GM10266 (cell line): Measurements from ENCODE around the gene AHRR.

ENCODE experiments used
- DNase-seq: peaks from one replicate; pipeline ENCODE4 v3.0.0; 2012; ENCODE audit errors: extremely low spot score
- TF ChIP-seq, protein P1 (sequence below): IDR thresholded peaks from 2 replicates; pipeline ENCODE4 v1.5.1; 2012; ENCODE audit warnings: mild to moderate bottlenecking, low read depth; ENCODE audit not compliant: control insufficient read depth, insufficient read depth; ENCODE audit errors: missing control alignments

The AHRR gene

DNA sequence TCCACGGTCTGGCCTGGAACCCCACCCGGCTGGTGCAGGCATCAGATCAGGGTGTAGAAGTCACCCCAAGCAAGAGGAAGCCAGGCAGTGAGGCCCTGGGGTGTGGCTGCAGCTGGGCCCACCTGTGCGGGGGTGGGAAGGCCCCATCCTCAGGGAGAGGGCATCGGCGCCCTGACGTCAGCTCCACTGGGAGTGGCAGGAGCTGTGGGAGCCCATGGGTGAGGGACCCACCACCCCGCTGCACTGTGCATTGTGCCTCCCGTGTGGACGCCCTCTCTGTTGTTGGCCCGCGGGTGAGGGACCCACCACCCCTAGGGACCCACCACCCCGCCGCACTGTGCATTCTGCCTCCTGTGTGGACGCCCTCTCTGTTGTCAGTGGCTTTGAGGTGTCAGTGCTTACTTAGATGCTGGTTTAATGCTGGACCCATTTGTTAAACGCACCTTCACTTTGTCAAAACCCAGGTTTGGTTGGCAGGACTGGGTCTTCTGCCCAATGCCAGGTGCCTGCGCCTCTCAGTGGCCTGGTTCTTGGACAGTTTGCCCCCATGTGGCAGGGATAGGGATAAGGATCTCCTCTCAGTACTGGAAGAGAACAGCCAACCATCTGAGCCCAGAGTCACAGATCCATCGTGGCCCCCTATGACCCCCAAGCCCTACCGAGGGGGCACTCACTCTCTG, 114.6 kb downstream of the AHRR start:
- no peak for DNase-seq
- TF ChIP-seq, protein P1, sequence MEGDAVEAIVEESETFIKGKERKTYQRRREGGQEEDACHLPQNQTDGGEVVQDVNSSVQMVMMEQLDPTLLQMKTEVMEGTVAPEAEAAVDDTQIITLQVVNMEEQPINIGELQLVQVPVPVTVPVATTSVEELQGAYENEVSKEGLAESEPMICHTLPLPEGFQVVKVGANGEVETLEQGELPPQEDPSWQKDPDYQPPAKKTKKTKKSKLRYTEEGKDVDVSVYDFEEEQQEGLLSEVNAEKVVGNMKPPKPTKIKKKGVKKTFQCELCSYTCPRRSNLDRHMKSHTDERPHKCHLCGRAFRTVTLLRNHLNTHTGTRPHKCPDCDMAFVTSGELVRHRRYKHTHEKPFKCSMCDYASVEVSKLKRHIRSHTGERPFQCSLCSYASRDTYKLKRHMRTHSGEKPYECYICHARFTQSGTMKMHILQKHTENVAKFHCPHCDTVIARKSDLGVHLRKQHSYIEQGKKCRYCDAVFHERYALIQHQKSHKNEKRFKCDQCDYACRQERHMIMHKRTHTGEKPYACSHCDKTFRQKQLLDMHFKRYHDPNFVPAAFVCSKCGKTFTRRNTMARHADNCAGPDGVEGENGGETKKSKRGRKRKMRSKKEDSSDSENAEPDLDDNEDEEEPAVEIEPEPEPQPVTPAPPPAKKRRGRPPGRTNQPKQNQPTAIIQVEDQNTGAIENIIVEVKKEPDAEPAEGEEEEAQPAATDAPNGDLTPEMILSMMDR = no peak

DNA sequence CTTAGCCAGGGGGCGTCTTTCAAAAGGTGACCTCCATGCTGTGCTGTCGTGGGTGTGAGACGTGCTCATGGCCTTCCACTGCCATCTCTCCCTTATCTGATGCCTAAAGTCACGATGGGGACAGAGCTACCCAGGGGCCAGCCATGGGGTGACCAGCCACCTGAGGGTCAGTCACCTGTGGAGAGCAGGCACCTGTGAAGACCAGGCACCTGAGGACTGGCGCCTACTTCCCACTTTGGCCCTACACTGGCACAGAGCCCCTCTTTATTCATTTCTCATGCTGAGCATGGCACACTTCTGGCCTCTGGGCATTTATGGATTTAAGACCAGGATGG, 115.1 kb downstream of the AHRR start:
- TF ChIP-seq, protein P1 = no peak
- no peak for DNase-seq

DNA sequence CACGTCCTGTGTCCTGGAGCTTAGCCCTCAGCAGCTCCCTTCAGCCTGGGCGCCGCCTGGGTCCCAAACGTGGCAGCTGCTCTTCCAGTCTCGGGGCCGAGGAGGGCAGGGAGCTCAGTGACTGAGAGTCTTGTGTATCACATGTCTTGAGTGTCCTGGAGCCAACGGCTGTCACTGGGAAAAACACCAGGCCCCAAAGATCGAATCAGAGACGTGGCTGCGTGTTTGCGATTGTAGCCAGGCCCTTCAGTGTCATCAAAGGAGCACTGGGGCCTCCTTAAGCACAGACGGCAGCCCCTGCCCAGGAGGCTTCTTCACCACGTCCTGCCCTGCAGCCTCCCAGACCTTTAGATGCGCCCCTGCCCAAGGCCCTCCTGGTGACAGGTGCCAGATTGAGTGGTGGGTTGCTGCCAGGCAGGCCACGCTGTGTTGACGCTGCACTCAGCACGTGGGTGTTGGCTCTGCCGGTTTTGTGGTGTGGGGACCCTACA, 115.8 kb downstream of the AHRR start:
- TF ChIP-seq, protein P1 = no peak
- no peak for DNase-seq

DNA sequence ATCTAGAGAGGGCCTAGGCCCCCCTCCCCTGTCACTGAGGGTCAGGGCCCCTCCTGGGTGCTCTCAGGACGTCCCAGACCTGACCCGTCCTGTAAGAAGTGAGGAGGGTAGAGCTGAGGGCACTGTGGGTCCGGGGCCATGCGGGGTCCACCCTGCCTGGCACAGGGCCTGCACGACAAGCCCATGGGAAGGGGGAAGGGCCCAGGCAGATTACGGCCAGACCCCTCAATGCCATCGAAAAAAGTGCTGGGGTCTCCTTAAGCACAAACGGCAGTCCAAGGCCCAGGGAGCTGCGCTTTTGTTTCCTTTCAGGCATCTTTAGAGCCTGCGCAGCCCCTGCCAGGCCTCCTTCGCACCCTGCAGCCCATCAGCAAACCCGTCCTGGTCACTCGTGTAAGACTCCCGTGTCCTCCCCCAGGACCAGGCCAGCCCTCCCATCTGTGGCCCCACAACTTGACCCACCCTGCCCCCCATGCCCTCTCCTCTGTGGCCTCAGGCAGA, 117.0 kb downstream of the AHRR start:
- DNase-seq = no peak
- TF ChIP-seq, protein P1 = no peak

DNA sequence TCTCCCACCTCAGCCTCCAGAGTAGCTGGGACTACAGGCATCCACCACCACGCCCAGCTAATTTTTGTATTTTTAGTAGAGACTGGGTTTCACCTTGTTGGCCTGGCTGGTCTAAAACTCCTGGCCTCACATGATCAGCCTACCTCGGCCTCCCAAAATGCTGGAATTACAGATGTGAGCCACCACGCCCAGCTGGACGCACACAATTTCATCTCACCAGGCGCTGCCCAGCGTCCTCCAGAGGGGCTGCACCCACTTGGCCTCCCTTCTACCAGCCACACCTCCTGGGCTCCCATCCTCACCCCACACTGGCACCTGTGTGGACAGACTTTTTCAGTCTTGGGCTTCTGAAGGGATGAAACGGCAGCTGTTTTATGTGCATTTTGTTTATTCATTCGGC, 117.7 kb downstream of the AHRR start:
- DNase-seq = no peak
- TF ChIP-seq, protein P1 = no peak

DNA sequence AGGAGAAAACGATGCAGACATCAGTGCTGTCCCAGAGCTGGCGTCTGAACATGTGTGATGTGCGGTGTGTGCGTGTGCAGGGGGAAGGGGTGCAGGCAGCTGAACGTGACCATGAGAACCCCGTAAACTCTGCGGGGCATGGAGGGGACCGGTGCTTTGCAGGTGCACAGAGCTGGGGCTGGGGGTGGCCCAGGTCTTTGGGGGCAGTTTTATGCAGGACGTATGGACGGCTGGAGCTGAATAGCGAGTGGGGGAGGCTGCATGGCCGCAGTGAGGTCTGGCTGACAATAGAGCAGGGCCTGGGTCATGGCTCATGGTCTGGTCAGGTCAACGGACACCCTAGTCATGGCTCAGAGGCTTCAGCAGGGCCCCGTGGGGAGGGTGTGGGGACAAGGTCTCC, 118.1 kb downstream of the AHRR start:
- no peak for DNase-seq
- TF ChIP-seq, protein P1 = no peak

DNA sequence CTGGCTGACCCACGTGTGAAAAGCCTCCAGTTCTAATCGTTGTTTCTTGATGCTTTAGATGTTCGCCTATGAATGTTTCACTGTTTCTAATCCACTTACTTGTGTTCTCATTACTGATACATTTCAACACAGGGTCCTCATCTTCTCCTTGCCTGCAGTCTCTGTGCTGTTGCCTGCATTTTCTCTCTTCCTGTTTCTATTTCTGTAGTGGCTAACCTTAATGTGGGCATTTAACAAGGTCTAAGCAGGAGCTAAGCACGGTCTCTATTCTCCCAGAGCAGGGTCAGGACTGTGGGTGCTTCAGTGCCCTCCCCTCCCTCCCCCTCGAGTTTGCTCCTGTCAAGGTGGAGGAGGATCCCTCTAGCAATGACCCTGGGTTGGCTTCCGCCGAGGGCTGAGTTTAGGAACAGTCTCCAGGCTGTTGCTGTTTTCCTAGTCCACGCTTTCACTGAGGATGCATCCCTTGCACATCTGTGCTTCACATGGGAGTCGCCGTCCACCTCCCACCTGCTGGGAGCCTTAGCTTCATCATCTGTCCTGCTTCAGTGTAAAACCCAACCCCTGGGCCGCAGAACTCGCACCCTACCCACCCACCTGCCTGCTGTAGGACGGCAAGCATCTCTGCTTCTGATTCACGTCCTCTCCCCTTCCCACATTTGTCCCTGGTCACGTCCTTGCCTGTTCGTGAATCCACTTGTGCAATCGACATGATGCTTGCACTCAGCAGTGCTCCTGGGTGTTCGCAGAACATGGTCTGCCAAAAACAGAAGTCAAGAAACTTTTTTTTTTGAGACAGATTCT, 119.1 kb downstream of the AHRR start:
- no peak for DNase-seq
- TF ChIP-seq, protein P1 = no peak
